ENCODE measurements around the gene CEP57L1. TPM values are rescaled to one million over a fixed set of nuclear protein-coding genes. Genes with fewer than 3 reads are reported as not detected.
"Not testable (repeated sequence)": the region's sequence is repeated elsewhere in the genome, so short reads cannot be mapped to it uniquely, and the experiment has no call there.

The CEP57L1 gene
- polyA plus RNA-seq, 4 donors = 3.0 to 11.3 (median 8.4) TPM

- no peaks in the 10 kb centered on the region for H3K4me1 ChIP-seq (ENCODE audit: control insufficient read depth in 3 of 3, insufficient read depth in 2 of 3, low read depth in 1 of 3, low read length in 2 of 3)
- FAIRE-seq (no peak), DNase-seq (no peak)
- H3K36me3 ChIP-seq (ENCODE audit: control insufficient read depth in 3 of 3, insufficient read depth in 2 of 3, low read depth in 1 of 3, low read length in 3 of 3) = peaks cover 0 to 14% (median 0%) of the 10 kb centered on the region in 3 donors
- no peaks in the 10 kb centered on the region for H3K27me3 ChIP-seq (ENCODE audit: control insufficient read depth in 3 of 3, insufficient read depth in 3 of 3, low read length in 3 of 3)
- H3K4me3 ChIP-seq (ENCODE audit: low read depth in 1 of 3, low read length in 3 of 3) = no peak overlapping the region
- no peaks in the 10 kb centered on the region for H3K9me3 ChIP-seq (ENCODE audit: control insufficient read depth in 2 of 2, insufficient read depth in 1 of 2, low read depth in 1 of 2, low read length in 1 of 2)
- WGBS, 3 donors = 84 to 94% (median 88%) methylated on average over 3 of the region's 3 CpGs
- H3K27ac ChIP-seq (ENCODE audit: low read depth in 1 of 3, low read length in 2 of 3) = no peak overlapping the region
Observed at GRCh38 chr6:109104512-109104911, 9.2 kb downstream of the CEP57L1 start.

- peaks cover 0 to 10% (median 0%) of the 10 kb centered on the region in 3 donors for H3K36me3 ChIP-seq (ENCODE audit: control insufficient read depth in 3 of 3, insufficient read depth in 2 of 3, low read depth in 1 of 3, low read length in 3 of 3)
- WGBS, 3 donors = 90 to 94% (median 94%) methylated on average over 5 of the region's 5 CpGs
- H3K4me1 ChIP-seq (ENCODE audit: control insufficient read depth in 3 of 3, insufficient read depth in 2 of 3, low read depth in 1 of 3, low read length in 2 of 3) = no peaks in the 10 kb centered on the region
- no peak overlapping the region for H3K4me3 ChIP-seq (ENCODE audit: low read depth in 1 of 3, low read length in 3 of 3)
- no peaks in the 10 kb centered on the region for H3K27me3 ChIP-seq (ENCODE audit: control insufficient read depth in 3 of 3, insufficient read depth in 3 of 3, low read length in 3 of 3)
- no peak overlapping the region for H3K27ac ChIP-seq (ENCODE audit: low read depth in 1 of 3, low read length in 2 of 3)
- FAIRE-seq (no peak), DNase-seq (no peak)
- H3K9me3 ChIP-seq (ENCODE audit: control insufficient read depth in 2 of 2, insufficient read depth in 1 of 2, low read depth in 1 of 2, low read length in 1 of 2) = no peaks in the 10 kb centered on the region
Observed at GRCh38 chr6:109105681-109106080, 10.4 kb downstream of the CEP57L1 start.

- not testable (repeated sequence) for H3K36me3 ChIP-seq (ENCODE audit: control insufficient read depth in 3 of 3, insufficient read depth in 2 of 3, low read depth in 1 of 3, low read length in 3 of 3); H3K27ac ChIP-seq (ENCODE audit: low read depth in 1 of 3, low read length in 2 of 3); DNase-seq; H3K4me3 ChIP-seq (ENCODE audit: low read depth in 1 of 3, low read length in 3 of 3); H3K27me3 ChIP-seq (ENCODE audit: control insufficient read depth in 3 of 3, insufficient read depth in 3 of 3, low read length in 3 of 3); H3K4me1 ChIP-seq (ENCODE audit: control insufficient read depth in 3 of 3, insufficient read depth in 2 of 3, low read depth in 1 of 3, low read length in 2 of 3); FAIRE-seq; H3K9me3 ChIP-seq (ENCODE audit: control insufficient read depth in 2 of 2, insufficient read depth in 1 of 2, low read depth in 1 of 2, low read length in 1 of 2)
- 75 to 92% (median 80%) methylated on average over 8 of the region's 8 CpGs for WGBS, 3 donors
Observed at GRCh38 chr6:109109663-109110062, 14.4 kb downstream of the CEP57L1 start.

- not testable (repeated sequence) for H3K4me3 ChIP-seq (ENCODE audit: low read depth in 1 of 3, low read length in 3 of 3); H3K27ac ChIP-seq (ENCODE audit: low read depth in 1 of 3, low read length in 2 of 3); H3K4me1 ChIP-seq (ENCODE audit: control insufficient read depth in 3 of 3, insufficient read depth in 2 of 3, low read depth in 1 of 3, low read length in 2 of 3); H3K9me3 ChIP-seq (ENCODE audit: control insufficient read depth in 2 of 2, insufficient read depth in 1 of 2, low read depth in 1 of 2, low read length in 1 of 2); H3K36me3 ChIP-seq (ENCODE audit: control insufficient read depth in 3 of 3, insufficient read depth in 2 of 3, low read depth in 1 of 3, low read length in 3 of 3); H3K27me3 ChIP-seq (ENCODE audit: control insufficient read depth in 3 of 3, insufficient read depth in 3 of 3, low read length in 3 of 3); FAIRE-seq; DNase-seq
- 77 to 84% (median 84%) methylated on average over 3 of the region's 3 CpGs for WGBS, 3 donors
Observed at GRCh38 chr6:109112663-109113062, 17.4 kb downstream of the CEP57L1 start.

GRCh38 chr6:109117346-109118035 lies 22.2 kb downstream of the CEP57L1 start:
- 57 to 64% (median 63%) methylated on average over 5 of the region's 5 CpGs for WGBS, 3 donors
- peaks cover 0 to 9% (median 0%) of the 10 kb centered on the region in 3 donors for H3K4me1 ChIP-seq (ENCODE audit: control insufficient read depth in 3 of 3, insufficient read depth in 2 of 3, low read depth in 1 of 3, low read length in 2 of 3)
- no peaks in the 10 kb centered on the region for H3K36me3 ChIP-seq (ENCODE audit: control insufficient read depth in 3 of 3, insufficient read depth in 2 of 3, low read depth in 1 of 3, low read length in 3 of 3)
- no peak overlapping the region for H3K27ac ChIP-seq (ENCODE audit: low read depth in 1 of 3, low read length in 2 of 3)
- no peaks in the 10 kb centered on the region for H3K9me3 ChIP-seq (ENCODE audit: control insufficient read depth in 2 of 2, insufficient read depth in 1 of 2, low read depth in 1 of 2, low read length in 1 of 2)
- H3K4me3 ChIP-seq (ENCODE audit: low read depth in 1 of 3, low read length in 3 of 3) = no peak overlapping the region
- H3K27me3 ChIP-seq (ENCODE audit: control insufficient read depth in 3 of 3, insufficient read depth in 3 of 3, low read length in 3 of 3) = no peaks in the 10 kb centered on the region
- FAIRE-seq (no peak), DNase-seq (peak; percentile 70 to 81)

GRCh38 chr6:109118337-109118736 lies 23.0 kb downstream of the CEP57L1 start:
- H3K4me1 ChIP-seq (ENCODE audit: control insufficient read depth in 3 of 3, insufficient read depth in 2 of 3, low read depth in 1 of 3, low read length in 2 of 3) = peaks cover 0 to 9% (median 0%) of the 10 kb centered on the region in 3 donors
- DNase-seq (no peak), FAIRE-seq (no peak)
- no peak overlapping the region for H3K4me3 ChIP-seq (ENCODE audit: low read depth in 1 of 3, low read length in 3 of 3)
- H3K27me3 ChIP-seq (ENCODE audit: control insufficient read depth in 3 of 3, insufficient read depth in 3 of 3, low read length in 3 of 3) = no peaks in the 10 kb centered on the region
- H3K9me3 ChIP-seq (ENCODE audit: control insufficient read depth in 2 of 2, insufficient read depth in 1 of 2, low read depth in 1 of 2, low read length in 1 of 2) = no peaks in the 10 kb centered on the region
- no peak overlapping the region for H3K27ac ChIP-seq (ENCODE audit: low read depth in 1 of 3, low read length in 2 of 3)
- WGBS, 3 donors = 76 to 78% (median 76%) methylated on average over 5 of the region's 5 CpGs
- H3K36me3 ChIP-seq (ENCODE audit: control insufficient read depth in 3 of 3, insufficient read depth in 2 of 3, low read depth in 1 of 3, low read length in 3 of 3) = no peaks in the 10 kb centered on the region

GRCh38 chr6:109118871-109119354 lies 23.6 kb downstream of the CEP57L1 start:
- WGBS, 3 donors = 83 to 86% (median 85%) methylated on average over 3 of the region's 3 CpGs
- H3K4me3 ChIP-seq (ENCODE audit: low read depth in 1 of 3, low read length in 3 of 3) = no peak overlapping the region
- no peaks in the 10 kb centered on the region for H3K36me3 ChIP-seq (ENCODE audit: control insufficient read depth in 3 of 3, insufficient read depth in 2 of 3, low read depth in 1 of 3, low read length in 3 of 3)
- H3K4me1 ChIP-seq (ENCODE audit: control insufficient read depth in 3 of 3, insufficient read depth in 2 of 3, low read depth in 1 of 3, low read length in 2 of 3) = peaks cover 0 to 9% (median 0%) of the 10 kb centered on the region in 3 donors
- no peaks in the 10 kb centered on the region for H3K9me3 ChIP-seq (ENCODE audit: control insufficient read depth in 2 of 2, insufficient read depth in 1 of 2, low read depth in 1 of 2, low read length in 1 of 2)
- H3K27me3 ChIP-seq (ENCODE audit: control insufficient read depth in 3 of 3, insufficient read depth in 3 of 3, low read length in 3 of 3) = no peaks in the 10 kb centered on the region
- no peak for DNase-seq
- H3K27ac ChIP-seq (ENCODE audit: low read depth in 1 of 3, low read length in 2 of 3) = no peak overlapping the region
- FAIRE-seq = no peak

- Histone ChIP-seq H3K27ac (ENCODE audit: low read depth in 1 of 3, low read length in 2 of 3) (no peak overlapping the region), H3K27me3 (ENCODE audit: control insufficient read depth in 3 of 3, insufficient read depth in 3 of 3, low read length in 3 of 3) (no peaks in the 10 kb centered on the region), H3K4me3 (ENCODE audit: low read depth in 1 of 3, low read length in 3 of 3) (no peak overlapping the region), H3K36me3 (ENCODE audit: control insufficient read depth in 3 of 3, insufficient read depth in 2 of 3, low read depth in 1 of 3, low read length in 3 of 3) (no peaks in the 10 kb centered on the region), H3K9me3 (ENCODE audit: control insufficient read depth in 2 of 2, insufficient read depth in 1 of 2, low read depth in 1 of 2, low read length in 1 of 2) (no peaks in the 10 kb centered on the region), H3K4me1 (ENCODE audit: control insufficient read depth in 3 of 3, insufficient read depth in 2 of 3, low read depth in 1 of 3, low read length in 2 of 3) (peaks cover 0 to 9% (median 0%) of the 10 kb centered on the region in 3 donors)
- FAIRE-seq = no peak
- DNase-seq = no peak
Observed at GRCh38 chr6:109121411-109121810, 26.1 kb downstream of the CEP57L1 start.

GRCh38 chr6:109124219-109124618 lies 28.9 kb downstream of the CEP57L1 start:
- H3K36me3 ChIP-seq (ENCODE audit: control insufficient read depth in 3 of 3, insufficient read depth in 2 of 3, low read depth in 1 of 3, low read length in 3 of 3) = no peaks in the 10 kb centered on the region
- no peak for FAIRE-seq
- WGBS, 3 donors = 84 to 93% (median 92%) methylated on average over 2 of the region's 2 CpGs
- no peak overlapping the region for H3K27ac ChIP-seq (ENCODE audit: low read depth in 1 of 3, low read length in 2 of 3)
- H3K9me3 ChIP-seq (ENCODE audit: control insufficient read depth in 2 of 2, insufficient read depth in 1 of 2, low read depth in 1 of 2, low read length in 1 of 2) = no peaks in the 10 kb centered on the region
- DNase-seq = peak in 1 of 2 donors; percentile 48
- H3K4me3 ChIP-seq (ENCODE audit: low read depth in 1 of 3, low read length in 3 of 3) = no peak overlapping the region
- no peaks in the 10 kb centered on the region for H3K27me3 ChIP-seq (ENCODE audit: control insufficient read depth in 3 of 3, insufficient read depth in 3 of 3, low read length in 3 of 3)
- H3K4me1 ChIP-seq (ENCODE audit: control insufficient read depth in 3 of 3, insufficient read depth in 2 of 3, low read depth in 1 of 3, low read length in 2 of 3) = peaks cover 0 to 5% (median 0%) of the 10 kb centered on the region in 3 donors
